ENCODE results near the gene CRISPLD2.

Gene CRISPLD2

GRCh38 chr16:84842516-84843148 lies 22.8 kb downstream of the CRISPLD2 start:
- TF ChIP-seq, protein P1, sequence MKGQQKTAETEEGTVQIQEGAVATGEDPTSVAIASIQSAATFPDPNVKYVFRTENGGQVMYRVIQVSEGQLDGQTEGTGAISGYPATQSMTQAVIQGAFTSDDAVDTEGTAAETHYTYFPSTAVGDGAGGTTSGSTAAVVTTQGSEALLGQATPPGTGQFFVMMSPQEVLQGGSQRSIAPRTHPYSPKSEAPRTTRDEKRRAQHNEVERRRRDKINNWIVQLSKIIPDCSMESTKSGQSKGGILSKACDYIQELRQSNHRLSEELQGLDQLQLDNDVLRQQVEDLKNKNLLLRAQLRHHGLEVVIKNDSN (IDR thresholded peaks at IDR 0.05): no peak
- no peak for TF ChIP-seq MAX (IDR thresholded peaks at IDR 0.05)
- no peak for TF ChIP-seq NFIC (IDR thresholded peaks at IDR 0.05)
- TF ChIP-seq EGR1 (IDR thresholded peaks at IDR 0.05): no peak
- TF ChIP-seq EP300 (IDR thresholded peaks at IDR 0.05; ENCODE audit: borderline replicate concordance): no peak
- no peak for TF ChIP-seq TCF12 (IDR thresholded peaks at IDR 0.05; ENCODE audit: low read depth)
- TF ChIP-seq, protein P2, sequence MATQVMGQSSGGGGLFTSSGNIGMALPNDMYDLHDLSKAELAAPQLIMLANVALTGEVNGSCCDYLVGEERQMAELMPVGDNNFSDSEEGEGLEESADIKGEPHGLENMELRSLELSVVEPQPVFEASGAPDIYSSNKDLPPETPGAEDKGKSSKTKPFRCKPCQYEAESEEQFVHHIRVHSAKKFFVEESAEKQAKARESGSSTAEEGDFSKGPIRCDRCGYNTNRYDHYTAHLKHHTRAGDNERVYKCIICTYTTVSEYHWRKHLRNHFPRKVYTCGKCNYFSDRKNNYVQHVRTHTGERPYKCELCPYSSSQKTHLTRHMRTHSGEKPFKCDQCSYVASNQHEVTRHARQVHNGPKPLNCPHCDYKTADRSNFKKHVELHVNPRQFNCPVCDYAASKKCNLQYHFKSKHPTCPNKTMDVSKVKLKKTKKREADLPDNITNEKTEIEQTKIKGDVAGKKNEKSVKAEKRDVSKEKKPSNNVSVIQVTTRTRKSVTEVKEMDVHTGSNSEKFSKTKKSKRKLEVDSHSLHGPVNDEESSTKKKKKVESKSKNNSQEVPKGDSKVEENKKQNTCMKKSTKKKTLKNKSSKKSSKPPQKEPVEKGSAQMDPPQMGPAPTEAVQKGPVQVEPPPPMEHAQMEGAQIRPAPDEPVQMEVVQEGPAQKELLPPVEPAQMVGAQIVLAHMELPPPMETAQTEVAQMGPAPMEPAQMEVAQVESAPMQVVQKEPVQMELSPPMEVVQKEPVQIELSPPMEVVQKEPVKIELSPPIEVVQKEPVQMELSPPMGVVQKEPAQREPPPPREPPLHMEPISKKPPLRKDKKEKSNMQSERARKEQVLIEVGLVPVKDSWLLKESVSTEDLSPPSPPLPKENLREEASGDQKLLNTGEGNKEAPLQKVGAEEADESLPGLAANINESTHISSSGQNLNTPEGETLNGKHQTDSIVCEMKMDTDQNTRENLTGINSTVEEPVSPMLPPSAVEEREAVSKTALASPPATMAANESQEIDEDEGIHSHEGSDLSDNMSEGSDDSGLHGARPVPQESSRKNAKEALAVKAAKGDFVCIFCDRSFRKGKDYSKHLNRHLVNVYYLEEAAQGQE (IDR thresholded peaks at IDR 0.05; ENCODE audit: low read depth): no peak
- TF ChIP-seq TAF1 (IDR thresholded peaks at IDR 0.05; ENCODE audit: low read depth): no peak
- TF ChIP-seq YY1 (IDR thresholded peaks at IDR 0.05; ENCODE audit: low read depth): no peak
- TF ChIP-seq CEBPB (IDR thresholded peaks at IDR 0.05): no peak
- no peak for TF ChIP-seq TEAD4 (IDR thresholded peaks at IDR 0.05)
- TF ChIP-seq CREB1 (IDR thresholded peaks at IDR 0.05; ENCODE audit: low read depth): no peak
- no peak for TF ChIP-seq ZBTB7A (IDR thresholded peaks at IDR 0.05; ENCODE audit: low read depth)
- TF ChIP-seq FOXM1 (IDR thresholded peaks at IDR 0.05; ENCODE audit: borderline replicate concordance, low read depth): no peak
- TF ChIP-seq RAD21 (IDR thresholded peaks at IDR 0.05; ENCODE audit: low read depth): no peak

DNA sequence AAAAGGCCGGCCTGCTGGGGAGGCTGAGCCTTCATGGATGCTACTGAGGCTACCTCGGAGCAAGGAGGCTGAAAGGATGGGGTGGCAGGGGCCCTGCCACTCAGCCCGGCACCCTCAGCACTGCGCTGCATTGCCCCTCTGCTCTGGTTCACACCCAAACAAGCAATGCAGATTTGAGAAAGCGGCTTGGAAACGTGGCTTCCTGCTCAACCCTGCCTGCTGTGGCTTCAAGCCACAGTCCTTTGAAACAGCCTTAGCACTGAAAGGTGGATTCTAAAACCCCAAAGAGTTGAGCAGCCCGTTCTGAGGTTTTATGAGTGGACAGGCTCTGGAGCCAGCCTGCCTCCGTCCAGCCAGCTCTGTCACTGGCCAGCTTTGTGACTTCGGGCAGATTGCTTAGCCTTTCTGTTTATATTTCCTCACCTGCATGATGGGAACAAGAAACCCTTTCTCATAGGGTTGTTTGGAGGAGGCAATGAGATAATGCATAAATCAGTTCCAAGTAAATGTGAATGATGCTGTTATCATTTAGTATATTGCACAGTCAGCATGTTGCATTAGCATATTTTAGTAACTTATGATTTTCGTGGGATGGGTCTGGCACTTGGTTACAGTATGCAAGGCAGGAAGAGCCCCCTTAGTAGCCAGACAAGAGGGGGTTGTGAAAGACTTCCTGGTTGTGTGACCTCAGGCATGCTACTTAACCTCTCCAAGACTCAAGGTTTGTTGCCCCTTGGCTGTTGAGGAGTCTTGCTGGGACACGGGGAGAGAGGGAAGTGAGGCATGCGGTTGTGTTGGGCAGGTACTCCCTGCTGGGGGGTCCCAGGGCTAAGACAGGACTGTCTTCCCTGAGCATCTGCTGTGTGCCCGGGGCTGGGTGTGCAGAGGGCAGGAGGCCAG lies 23.6 kb downstream of the CRISPLD2 start:
- TF ChIP-seq TCF12 (IDR thresholded peaks at IDR 0.05; ENCODE audit: low read depth) (no peak), EGR1 (IDR thresholded peaks at IDR 0.05) (no peak), NFIC (IDR thresholded peaks at IDR 0.05) (no peak), TAF1 (IDR thresholded peaks at IDR 0.05; ENCODE audit: low read depth) (no peak), MAX (IDR thresholded peaks at IDR 0.05) (no peak), CREB1 (IDR thresholded peaks at IDR 0.05; ENCODE audit: low read depth) (no peak), YY1 (IDR thresholded peaks at IDR 0.05; ENCODE audit: low read depth) (no peak), RAD21 (IDR thresholded peaks at IDR 0.05; ENCODE audit: low read depth) (no peak), TEAD4 (IDR thresholded peaks at IDR 0.05) (no peak), FOXM1 (IDR thresholded peaks at IDR 0.05; ENCODE audit: borderline replicate concordance, low read depth) (no peak), CEBPB (IDR thresholded peaks at IDR 0.05) (no peak), EP300 (IDR thresholded peaks at IDR 0.05; ENCODE audit: borderline replicate concordance) (no peak), ZBTB7A (IDR thresholded peaks at IDR 0.05; ENCODE audit: low read depth) (no peak)
- TF ChIP-seq, protein P2 (IDR thresholded peaks at IDR 0.05; ENCODE audit: low read depth): no peak
- TF ChIP-seq, protein P1 (IDR thresholded peaks at IDR 0.05): no peak

DNA sequence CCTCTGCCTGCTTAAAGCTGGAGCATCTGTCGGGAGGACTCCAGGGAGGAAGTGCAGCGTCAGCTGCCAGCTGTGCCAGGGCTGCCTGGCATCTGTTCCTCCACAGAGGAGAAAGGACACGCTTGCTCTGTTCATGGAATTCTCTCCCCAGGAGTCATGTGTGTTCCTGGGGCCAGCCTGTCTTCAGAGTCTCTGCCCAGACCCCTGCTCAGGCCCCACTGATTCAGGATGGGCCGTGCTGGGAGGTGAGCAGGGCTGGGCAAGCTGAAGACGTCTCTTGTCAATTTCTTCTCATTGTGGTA lies 24.2 kb downstream of the CRISPLD2 start:
- TF ChIP-seq TEAD4 (IDR thresholded peaks at IDR 0.05) (no peak), TCF12 (IDR thresholded peaks at IDR 0.05; ENCODE audit: low read depth) (no peak), EP300 (IDR thresholded peaks at IDR 0.05; ENCODE audit: borderline replicate concordance) (no peak), FOXM1 (IDR thresholded peaks at IDR 0.05; ENCODE audit: borderline replicate concordance, low read depth) (no peak), EGR1 (IDR thresholded peaks at IDR 0.05) (no peak), MAX (IDR thresholded peaks at IDR 0.05) (no peak), CREB1 (IDR thresholded peaks at IDR 0.05; ENCODE audit: low read depth) (no peak), NFIC (IDR thresholded peaks at IDR 0.05) (no peak), TAF1 (IDR thresholded peaks at IDR 0.05; ENCODE audit: low read depth) (no peak), CEBPB (IDR thresholded peaks at IDR 0.05) (no peak), YY1 (IDR thresholded peaks at IDR 0.05; ENCODE audit: low read depth) (no peak)
- TF ChIP-seq, protein P1 (IDR thresholded peaks at IDR 0.05): no peak

Measured in Ishikawa (cell line).